Right kidney (tissue), 1 donor: ENCODE results near the gene AHCYL1.

Experiments
- DNase-seq: peaks from one replicate; pipeline ENCODE4 v3.0.0-alpha.2; 2016

The AHCYL1 gene

GRCh38 chr1:109974191-109974590 is 10.4 kb upstream of the AHCYL1 start:
- DNase-seq: no peak

DNA sequence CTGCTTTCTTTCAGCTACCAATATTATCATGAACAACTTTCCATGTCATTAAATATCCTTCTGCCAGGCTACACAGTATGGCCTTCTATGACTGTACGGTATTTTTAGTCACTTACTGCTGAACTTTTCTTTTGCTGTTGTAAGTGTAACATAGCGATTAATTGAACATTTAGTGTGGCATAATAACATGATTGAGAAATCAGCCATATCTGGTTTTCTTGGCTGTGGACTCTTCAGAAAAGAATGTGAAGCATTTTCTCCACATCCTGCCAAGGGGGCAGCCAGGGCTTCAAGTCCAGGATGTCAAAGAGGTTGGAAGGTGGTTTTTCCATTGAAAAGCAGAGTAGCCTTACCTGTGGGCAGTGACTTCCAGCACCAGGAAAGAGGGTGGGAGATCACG is 8.8 kb upstream of the AHCYL1 start:
- no peak for DNase-seq

DNA sequence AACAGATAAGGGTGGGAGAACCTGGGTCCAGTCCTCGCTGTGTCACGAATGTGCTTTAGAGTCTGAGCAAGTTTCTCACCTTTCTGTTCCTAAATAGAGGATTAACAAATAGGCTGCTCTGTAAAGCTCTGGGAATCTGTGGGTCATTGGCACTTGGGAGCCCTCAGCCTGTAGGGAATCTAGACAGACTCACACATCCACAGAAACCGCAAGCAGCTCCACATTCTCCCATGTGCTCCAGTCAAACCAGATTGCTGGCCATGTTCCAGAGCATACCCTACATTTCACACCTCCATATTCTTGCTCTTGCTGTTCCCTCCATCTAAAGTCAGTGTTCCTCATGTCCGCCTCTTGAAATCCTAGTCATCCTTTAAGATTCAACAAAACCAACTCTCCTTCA is 7.8 kb upstream of the AHCYL1 start:
- DNase-seq: no peak

- no peak for DNase-seq
Measured at GRCh38 chr1:109977225-109977624, 7.3 kb upstream of the AHCYL1 start.

- no peak for DNase-seq
Measured at GRCh38 chr1:109977657-109978378, 6.7 kb upstream of the AHCYL1 start.

- no peak for DNase-seq
Measured at GRCh38 chr1:109978761-109979488, 5.6 kb upstream of the AHCYL1 start.

DNA sequence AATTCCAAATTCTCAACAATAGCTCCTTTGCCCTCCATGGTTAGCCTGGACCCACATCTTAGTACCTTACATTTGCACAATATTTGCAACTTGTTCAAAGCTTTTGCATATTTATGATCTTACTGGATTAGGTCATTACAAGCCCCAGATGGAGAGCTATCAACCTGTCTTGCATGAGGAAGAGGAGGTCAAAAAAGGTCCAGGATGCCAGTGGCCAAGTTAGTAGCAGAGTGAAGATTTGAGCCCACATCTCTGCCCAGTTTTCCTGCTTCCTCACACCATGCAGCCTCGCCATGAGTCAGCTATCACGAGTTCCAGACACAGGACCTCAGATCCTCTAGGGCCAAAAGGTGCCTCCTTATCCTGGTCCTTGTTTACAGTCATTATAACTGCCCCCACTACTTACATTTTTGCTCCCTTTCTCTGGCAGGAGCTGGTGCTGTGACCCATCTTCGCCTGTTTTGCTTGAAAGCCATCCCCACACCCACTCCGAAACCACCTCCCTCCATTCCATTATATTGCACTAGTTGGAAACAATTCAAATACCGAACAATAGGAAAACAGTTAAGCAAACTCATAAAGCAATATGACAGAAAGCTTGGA is 5.0 kb upstream of the AHCYL1 start:
- no peak for DNase-seq

DNA sequence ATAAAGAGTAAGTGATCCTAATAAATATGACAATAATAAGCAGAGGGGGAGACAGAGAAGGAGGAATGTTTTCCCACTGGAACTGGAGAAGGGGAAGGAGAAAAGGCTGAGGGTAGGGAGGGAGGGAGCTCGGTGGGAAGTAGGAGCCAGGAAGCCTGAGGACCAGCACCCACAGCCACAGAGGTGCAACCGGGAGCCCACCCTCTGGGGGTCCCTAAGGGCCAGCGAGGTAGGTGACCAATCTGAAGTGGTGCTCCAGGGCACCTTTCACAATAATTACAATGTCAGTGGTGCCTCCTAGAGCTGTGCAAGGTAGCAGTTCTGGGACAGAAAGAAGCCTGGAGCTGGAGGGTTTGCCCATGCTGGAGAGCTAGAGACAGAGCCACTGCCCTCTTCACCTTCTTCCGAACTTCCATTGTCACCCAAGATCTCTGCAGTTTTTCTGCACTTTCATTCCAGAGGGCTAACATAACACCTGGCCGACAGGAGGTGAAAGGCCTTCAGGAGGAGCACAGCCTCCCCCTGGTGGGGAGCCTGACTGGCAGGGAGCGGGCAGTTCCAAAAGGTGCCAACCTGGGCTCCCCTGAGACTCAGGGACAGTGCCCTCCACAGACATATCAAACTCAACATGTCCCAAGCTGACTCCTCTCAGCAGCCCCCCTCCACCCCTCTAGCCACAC is 4.1 kb upstream of the AHCYL1 start:
- no peak for DNase-seq

GRCh38 chr1:109981004-109981335 is 3.6 kb upstream of the AHCYL1 start:
- no peak for DNase-seq

DNA sequence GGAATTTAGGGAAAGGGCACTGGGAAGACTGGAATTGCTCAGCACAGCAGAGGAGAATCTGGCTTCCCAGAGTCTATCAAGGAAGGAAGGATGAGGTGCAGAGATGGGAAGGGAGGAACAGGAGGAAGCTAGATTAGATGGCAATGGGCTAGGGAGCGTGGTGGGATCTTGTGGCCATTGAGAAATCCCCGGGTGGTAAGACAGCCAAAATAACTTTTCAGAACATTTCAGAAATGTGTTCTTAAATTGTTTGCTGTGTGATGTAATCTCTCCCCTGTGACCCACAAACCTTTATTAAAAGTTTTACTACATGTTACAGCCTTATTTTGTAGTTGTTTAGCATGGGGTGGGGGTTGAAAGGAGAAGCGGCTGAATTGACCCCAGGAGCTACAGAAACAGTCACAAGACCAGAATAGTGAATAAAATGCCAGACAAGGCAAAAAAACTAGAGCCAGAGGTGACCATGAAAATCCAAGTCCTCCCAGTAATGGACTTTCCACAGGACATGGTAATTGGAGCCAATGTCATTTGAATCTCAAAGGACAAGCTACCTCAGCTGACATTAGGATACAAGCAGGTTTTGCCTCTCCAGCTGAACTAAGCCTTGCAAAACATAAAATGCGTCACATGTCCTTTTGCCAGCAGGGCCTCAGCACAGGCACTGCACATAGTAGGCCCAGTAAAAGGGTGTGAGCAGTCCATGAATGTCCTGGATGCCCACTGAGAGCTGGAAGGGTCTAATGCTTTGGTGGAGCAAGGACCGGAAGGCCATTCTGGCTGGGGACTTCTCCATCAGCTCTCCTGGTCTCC is 980 bp upstream of the AHCYL1 start:
- DNase-seq: no peak

DNA sequence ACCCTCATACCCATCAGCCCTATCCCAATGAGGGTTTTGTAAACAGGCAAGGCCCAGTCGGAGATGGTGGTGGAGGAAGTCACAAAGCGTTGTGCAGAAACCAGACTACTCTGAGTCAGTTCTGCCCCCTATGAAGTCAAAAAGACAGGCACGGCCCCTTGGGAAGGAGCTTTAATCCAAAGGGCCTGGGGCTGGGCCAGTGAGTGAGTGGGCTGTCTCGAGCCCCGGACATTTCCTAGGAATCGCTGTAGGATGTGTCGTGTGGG is 442 bp upstream of the AHCYL1 start:
- DNase-seq: no peak

DNA sequence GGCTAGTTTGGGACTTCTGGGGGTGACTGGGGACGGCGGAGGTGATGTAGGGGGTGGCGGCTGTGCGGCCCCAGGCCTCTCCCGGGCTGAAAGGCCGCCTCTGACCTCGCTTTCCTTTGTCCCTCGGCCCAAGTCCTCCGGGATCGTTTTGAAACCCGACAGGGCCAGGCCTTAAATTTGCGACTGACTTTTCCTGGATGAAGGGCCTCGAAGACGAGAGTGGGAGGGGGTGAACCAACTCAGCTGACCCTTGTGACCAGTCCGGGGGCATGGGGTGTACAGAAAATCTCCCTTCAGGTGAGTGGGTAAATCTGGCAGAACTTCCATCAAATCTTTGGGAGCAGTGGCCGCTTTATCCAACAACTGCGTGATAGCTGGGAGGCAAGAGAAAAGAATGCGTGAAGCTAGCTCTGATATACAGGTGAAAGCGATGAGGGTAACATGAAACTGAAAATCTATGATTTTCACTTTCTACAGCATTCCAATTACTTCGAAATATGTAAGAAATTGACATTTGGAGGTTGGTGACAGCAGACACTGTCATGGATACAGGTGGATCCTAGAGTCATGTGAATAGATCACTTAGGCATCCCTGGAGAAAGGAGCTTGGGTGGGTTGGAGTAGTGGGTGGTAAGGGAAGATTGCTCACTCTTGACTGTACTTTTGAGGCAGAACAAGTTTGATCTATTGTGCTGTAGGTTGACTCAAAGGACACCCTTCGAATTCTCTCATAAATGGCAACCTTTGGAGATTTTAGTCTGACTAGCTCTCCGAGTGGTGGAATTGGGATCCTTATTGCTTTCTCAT is 885 bp downstream of the AHCYL1 start:
- no peak for DNase-seq

DNA sequence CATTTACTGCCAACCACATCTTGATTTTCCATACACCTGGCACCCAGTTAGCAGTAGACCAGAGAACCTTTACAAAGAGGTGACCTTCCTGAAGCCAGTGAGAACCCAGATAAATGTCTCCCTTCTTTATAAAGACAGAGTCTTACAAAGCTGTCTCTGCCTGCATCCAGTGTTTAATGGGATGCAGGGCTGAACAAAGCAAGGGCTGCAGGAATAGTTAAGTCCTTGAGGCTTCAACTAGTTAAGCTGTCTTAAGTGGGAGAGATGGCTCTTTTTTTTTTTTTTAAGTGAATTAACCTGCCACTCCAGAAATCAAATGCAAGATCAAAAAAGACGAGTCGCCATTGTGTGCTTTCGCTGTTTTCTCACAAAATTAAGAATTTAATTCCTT is 1.5 kb downstream of the AHCYL1 start:
- DNase-seq: no peak

GRCh38 chr1:109988349-109988914 is 3.9 kb downstream of the AHCYL1 start:
- no peak for DNase-seq

- DNase-seq: no peak
Measured at GRCh38 chr1:109989506-109990301, 5.1 kb downstream of the AHCYL1 start.

DNA sequence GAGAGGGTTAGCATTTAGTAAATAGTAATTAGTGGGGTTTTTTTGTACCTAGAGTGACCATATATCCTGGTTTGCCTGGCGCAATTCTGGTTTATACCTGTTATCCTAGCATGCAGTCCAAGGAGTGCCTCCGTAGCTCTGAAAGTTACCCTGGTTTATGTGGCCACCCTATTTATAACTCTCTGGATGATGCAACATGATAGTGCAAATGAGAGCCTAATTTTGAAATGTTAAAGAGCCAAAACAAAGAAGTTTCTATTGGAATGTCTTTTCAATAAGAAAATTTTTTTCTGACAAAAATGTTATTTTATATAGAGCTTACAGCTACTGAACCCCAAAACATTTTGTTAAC is 5.7 kb downstream of the AHCYL1 start:
- DNase-seq: no peak

- DNase-seq: no peak
Measured at GRCh38 chr1:109991400-109991925, 6.9 kb downstream of the AHCYL1 start.

DNA sequence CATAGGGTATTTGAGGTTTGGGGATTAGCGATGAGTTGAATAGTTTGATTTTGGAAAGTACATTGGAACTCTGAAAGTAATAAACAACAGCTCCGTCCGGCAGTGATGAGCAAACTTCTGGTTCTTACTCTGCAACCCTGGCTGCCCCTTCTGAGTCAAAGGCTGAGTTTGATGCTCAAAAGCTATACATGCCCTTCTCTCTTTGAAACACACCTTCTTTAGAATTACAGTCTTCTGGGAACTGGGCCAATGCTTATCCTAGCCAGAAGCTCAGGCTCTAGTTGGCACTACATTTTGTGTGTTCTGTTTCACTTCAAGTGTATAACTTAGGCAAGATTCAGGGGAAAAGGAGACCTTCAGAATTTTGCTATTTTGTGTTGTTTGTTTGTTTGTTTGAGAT is 9.3 kb downstream of the AHCYL1 start:
- DNase-seq: no peak

- DNase-seq: no peak
Measured at GRCh38 chr1:109994654-109995053, 10.1 kb downstream of the AHCYL1 start.

GRCh38 chr1:109995536-109995935 is 11.0 kb downstream of the AHCYL1 start:
- DNase-seq: no peak
